GM13977 (cell line): ENCODE results near the gene INSL6.

ENCODE experiments used
- DNase-seq: peaks from one replicate; pipeline ENCODE4 v3.0.0; 2012; ENCODE audit warnings: low spot score
- in situ Hi-C: fragments of 300-500 bp; cut with MboI; formaldehyde crosslinking; loops from one replicate; pipeline ENCODE4 v1.12.0; 2022; ENCODE audit warnings: low sequenced_read_pairs, low pct_unique_long_range_greater_than_20kb, mixed read lengths, inconsistent platforms; ENCODE audit not compliant: unreplicated experiment
- TF ChIP-seq, protein P1 (sequence below): IDR thresholded peaks from 2 replicates; pipeline ENCODE4 v1.5.1; 2012; ENCODE audit warnings: mild to moderate bottlenecking, control low read depth; ENCODE audit not compliant: insufficient read depth; ENCODE audit errors: extremely low read depth, missing control alignments

The INSL6 gene, protein sequence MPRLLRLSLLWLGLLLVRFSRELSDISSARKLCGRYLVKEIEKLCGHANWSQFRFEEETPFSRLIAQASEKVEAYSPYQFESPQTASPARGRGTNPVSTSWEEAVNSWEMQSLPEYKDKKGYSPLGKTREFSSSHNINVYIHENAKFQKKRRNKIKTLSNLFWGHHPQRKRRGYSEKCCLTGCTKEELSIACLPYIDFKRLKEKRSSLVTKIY

DNA sequence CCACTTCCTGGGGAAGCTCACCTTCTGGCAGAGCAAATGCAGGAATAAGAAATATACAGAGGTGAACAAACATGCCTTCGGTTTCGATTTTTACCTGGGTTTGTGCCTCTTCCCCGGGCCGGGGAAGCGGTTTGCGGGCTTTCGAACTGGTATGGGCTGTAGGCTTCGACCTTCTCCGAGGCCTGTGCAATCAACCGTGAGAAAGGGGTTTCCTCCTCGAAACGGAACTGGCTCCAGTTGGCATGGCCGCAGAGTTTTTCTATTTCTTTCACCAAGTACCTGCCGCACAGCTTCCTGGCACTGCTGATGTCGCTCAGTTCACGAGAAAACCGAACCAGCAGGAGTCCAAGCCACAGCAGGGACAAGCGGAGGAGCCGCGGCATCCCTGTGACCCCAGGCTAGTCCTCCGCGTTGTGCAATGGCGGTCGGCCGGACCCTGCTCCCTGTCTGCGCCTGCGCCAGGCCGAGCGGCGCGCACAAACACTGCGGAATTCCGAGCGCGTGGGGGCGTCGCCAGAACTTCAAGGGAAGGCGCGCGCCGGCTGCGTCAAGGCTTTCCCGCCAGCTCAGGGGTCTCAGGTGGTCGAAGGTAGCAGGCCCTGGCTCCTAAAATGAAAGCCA is at the start of gene INSL6:
INSL6 (minus strand) TSS at position 420 of the 621 bp plus-strand sequence; CDS start at position 383, 37 bp downstream.
- no peak for DNase-seq
- in situ Hi-C loops: loop anchor here (5.0 to 10.0 kb wide), 2 partner anchors 239 to 407 kb away; no protein-coding TSS in a partner anchor
- TF ChIP-seq, protein P1, sequence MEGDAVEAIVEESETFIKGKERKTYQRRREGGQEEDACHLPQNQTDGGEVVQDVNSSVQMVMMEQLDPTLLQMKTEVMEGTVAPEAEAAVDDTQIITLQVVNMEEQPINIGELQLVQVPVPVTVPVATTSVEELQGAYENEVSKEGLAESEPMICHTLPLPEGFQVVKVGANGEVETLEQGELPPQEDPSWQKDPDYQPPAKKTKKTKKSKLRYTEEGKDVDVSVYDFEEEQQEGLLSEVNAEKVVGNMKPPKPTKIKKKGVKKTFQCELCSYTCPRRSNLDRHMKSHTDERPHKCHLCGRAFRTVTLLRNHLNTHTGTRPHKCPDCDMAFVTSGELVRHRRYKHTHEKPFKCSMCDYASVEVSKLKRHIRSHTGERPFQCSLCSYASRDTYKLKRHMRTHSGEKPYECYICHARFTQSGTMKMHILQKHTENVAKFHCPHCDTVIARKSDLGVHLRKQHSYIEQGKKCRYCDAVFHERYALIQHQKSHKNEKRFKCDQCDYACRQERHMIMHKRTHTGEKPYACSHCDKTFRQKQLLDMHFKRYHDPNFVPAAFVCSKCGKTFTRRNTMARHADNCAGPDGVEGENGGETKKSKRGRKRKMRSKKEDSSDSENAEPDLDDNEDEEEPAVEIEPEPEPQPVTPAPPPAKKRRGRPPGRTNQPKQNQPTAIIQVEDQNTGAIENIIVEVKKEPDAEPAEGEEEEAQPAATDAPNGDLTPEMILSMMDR: no peak

DNA sequence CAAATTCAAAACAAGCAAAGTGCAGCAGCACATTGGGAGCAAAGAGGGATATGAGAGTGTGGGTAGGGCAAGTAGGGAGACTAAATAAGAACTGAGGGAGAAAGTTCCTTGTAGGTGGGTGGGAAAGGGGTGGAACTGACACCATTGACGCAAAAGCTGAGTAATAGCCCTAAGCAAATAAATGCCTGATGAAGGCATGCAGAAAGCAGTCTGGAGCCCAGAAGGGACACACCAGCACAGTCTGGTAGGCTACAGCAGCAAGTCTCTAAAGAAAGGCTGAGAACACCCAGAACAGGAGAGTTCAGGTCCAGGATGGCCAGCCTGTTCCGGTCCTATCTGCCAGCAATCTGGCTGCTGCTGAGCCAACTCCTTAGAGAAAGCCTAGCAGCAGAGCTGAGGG is 45.8 kb upstream of the INSL6 start, which contains the start of gene INSL4:
INSL4 (plus strand) TSS at position 208 of the 400 bp plus-strand sequence; CDS start at position 313, 105 bp downstream.
- in situ Hi-C loops: no loop called here
- DNase-seq: no peak
- TF ChIP-seq, protein P1: no peak

DNA sequence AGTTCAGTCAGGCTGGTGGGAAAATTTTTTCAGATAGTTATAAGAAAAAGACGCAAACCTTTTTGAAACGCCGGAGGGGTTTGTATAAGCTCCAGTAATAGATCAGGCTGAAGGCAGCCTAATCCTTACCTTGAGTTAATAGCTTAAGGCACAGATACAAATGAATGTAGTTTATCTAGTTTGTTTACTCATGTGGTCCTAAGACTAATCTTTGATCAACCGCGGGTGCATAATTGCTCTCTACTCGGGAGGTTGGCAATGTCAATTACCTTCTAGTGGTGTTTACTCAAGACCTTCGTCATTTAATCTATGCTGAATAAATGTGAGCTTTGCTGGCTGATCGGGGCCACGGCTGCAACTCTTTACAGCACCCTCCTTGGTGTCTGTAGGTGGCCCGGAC is 45.1 kb upstream of the INSL6 start:
- no peak for DNase-seq
- in situ Hi-C loops: no loop called here
- TF ChIP-seq, protein P1: no peak

DNA sequence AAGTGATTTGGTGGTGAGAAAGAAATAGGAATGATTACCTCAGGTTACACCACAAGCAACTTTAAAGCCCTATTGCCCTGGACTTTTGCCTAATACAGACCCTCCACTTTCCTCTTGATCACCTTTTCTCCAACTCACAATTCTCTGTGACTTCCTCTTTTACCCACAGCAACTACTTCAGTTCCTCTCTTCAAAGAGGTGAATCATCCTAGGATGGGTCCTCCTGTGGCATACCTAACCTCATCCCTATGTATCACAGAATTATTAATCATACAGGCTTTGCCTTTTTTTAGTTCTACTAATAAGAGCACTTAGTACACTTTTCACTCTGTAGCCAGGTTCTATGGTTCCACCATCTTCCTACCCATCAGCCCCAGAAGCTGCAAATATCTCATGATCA is 19.6 kb upstream of the INSL6 start:
- in situ Hi-C loops: no loop called here
- TF ChIP-seq, protein P1: no peak
- no peak for DNase-seq

DNA sequence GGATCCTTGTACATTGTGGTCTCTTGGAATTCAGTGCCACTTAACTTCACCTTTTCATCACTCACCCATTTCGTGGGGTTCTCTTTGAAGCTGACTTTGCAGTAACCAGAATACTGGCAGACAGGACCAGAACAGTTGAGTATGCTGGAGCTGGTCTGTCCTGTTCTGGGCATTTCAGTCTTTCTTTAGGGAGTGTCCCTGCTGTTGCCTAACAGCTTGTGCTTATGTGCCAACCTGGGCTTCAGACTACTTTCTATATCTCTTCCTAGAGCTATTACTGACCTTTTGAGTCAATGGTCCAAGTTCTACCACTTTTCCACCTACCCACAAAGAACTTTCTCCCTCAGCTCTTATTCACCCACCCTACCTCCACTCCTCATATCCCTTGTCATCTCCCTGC is 10.0 kb upstream of the INSL6 start:
- in situ Hi-C loops: loop anchor here (10.0 kb wide), 1 partner anchor 249 kb away; no protein-coding TSS in a partner anchor
- TF ChIP-seq, protein P1: no peak
- no peak for DNase-seq

DNA sequence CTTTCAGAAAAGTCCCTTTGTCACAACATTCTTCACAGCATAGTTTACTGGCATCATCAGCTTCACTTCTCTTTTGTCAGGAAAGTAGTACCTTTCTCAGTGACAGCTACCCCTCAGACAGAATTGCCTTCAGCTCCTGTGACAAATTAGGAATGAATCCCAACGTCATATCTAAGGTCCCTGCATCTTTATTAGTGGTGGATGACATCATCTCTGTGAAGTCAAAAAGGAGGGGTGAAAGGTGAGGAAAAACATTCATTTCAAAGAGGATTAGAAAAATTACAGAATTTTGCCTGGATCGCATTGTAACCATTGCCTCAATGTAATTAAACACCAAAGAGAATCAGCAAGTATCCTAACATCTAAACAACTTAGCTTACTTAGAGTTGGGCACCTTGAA is 7.9 kb upstream of the INSL6 start:
- DNase-seq: no peak
- TF ChIP-seq, protein P1: no peak
- in situ Hi-C loops: loop anchor here (10.0 kb wide), 1 partner anchor 251 kb away; no protein-coding TSS in a partner anchor
